HG02759 (cell line): ENCODE data around the gene PDE1A.

Experiments
- ATAC-seq: cut with Tn5 transposase; IDR thresholded peaks from one replicate; pipeline ENCODE4 v1.9.1; 2021; ENCODE audit warnings: mild to moderate bottlenecking, moderate library complexity; ENCODE audit not compliant: unreplicated experiment

The PDE1A gene

GRCh38 chr2:182359990-182360662 lies 66.7 kb downstream of the PDE1A start:
- ATAC-seq = no peak

- ATAC-seq = no peak
These were observed 67.5 kb downstream of the PDE1A start for GRCh38 chr2:182359027-182359989.

GRCh38 chr2:182358601-182359000 lies 68.2 kb downstream of the PDE1A start:
- ATAC-seq = no peak

- no peak for ATAC-seq
These were observed 71.0 kb downstream of the PDE1A start for GRCh38 chr2:182355815-182356214.

GRCh38 chr2:182351427-182351826 lies 75.4 kb downstream of the PDE1A start:
- ATAC-seq = no peak

GRCh38 chr2:182349268-182349667 lies 77.6 kb downstream of the PDE1A start:
- ATAC-seq = no peak

GRCh38 chr2:182345384-182345783 lies 81.5 kb downstream of the PDE1A start:
- no peak for ATAC-seq

- ATAC-seq = no peak
These were observed 96.2 kb downstream of the PDE1A start for GRCh38 chr2:182330451-182331305.

GRCh38 chr2:182324665-182325064 lies 102.2 kb downstream of the PDE1A start:
- no peak for ATAC-seq

GRCh38 chr2:182321096-182321495 lies 105.7 kb downstream of the PDE1A start:
- no peak for ATAC-seq

- ATAC-seq = no peak
These were observed 107.0 kb downstream of the PDE1A start for GRCh38 chr2:182319556-182320505.

- no peak for ATAC-seq
These were observed 108.2 kb downstream of the PDE1A start for GRCh38 chr2:182318466-182319220.

GRCh38 chr2:182316950-182317349 lies 109.9 kb downstream of the PDE1A start:
- ATAC-seq = no peak

- ATAC-seq = no peak
These were observed 123.9 kb downstream of the PDE1A start for GRCh38 chr2:182302972-182303371.

- ATAC-seq = no peak
These were observed 124.7 kb downstream of the PDE1A start for GRCh38 chr2:182302174-182302573.

- ATAC-seq = no peak
These were observed 125.7 kb downstream of the PDE1A start for GRCh38 chr2:182301093-182301492.

- no peak for ATAC-seq
These were observed 126.2 kb downstream of the PDE1A start for GRCh38 chr2:182300608-182301007.

- no peak for ATAC-seq
These were observed 127.2 kb downstream of the PDE1A start for GRCh38 chr2:182299632-182300031.

GRCh38 chr2:182298456-182298855 lies 128.4 kb downstream of the PDE1A start:
- no peak for ATAC-seq
